Activated CD4-positive, CD25-positive, alpha-beta regulatory T cell treated with anti-CD3 and anti-CD28 coated beads, Interleukin-2, amount 50 U/mL, for 16 hours (primary cell): ENCODE results near the gene SPATA20.

ENCODE experiments used
- DNase-seq: peaks from one replicate; pipeline ENCODE4 v3.0.0-alpha.2; 2020; ENCODE audit warnings: low read depth, low spot score

The SPATA20 gene

DNA sequence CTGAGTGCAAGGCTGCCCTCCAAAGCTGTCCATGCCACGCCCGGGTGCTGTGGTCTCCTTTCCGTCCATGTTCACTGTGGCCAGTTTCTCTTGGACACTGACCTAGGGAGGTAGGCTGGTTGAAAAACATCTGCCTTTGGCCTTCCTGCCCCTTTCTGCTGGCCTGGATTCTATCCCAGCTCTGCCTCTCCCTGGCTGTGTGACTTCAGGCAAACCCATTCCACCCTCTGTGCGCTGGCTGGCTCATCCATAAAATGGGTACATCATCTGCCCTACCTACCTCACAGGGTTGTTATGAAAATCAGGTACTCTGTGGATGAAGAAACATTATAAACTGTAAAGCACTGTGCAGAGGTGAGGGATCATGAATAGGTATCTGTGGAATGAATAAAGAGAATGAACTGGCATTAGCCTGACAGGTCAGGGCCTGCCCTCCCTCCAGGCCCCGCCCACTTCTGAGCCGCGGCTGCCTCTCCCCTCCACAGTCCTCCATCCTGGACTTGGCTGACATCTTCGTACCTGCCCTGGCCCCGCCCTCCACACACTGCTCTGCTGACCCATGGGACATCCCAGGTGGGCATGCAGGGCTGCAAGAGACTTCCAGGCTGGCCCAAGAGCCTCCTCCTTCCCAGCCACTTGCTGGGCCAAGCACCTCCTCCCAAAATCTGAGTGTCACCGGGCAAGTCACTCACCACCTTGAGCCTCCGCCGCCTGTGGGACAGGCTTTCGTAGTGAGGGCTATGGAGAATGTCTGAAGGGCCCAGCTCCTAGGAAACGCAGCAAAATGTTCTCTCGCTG, 7.0 kb upstream of the SPATA20 start:
- DNase-seq: no peak

- no peak for DNase-seq
These were observed 6.2 kb upstream of the SPATA20 start for GRCh38 chr17:50540560-50541401.

- DNase-seq: no peak
These were observed 5.6 kb upstream of the SPATA20 start for GRCh38 chr17:50541402-50541715.

- DNase-seq: peak; percentile 67
These were observed 5.0 kb upstream of the SPATA20 start for GRCh38 chr17:50541716-50542688.

DNA sequence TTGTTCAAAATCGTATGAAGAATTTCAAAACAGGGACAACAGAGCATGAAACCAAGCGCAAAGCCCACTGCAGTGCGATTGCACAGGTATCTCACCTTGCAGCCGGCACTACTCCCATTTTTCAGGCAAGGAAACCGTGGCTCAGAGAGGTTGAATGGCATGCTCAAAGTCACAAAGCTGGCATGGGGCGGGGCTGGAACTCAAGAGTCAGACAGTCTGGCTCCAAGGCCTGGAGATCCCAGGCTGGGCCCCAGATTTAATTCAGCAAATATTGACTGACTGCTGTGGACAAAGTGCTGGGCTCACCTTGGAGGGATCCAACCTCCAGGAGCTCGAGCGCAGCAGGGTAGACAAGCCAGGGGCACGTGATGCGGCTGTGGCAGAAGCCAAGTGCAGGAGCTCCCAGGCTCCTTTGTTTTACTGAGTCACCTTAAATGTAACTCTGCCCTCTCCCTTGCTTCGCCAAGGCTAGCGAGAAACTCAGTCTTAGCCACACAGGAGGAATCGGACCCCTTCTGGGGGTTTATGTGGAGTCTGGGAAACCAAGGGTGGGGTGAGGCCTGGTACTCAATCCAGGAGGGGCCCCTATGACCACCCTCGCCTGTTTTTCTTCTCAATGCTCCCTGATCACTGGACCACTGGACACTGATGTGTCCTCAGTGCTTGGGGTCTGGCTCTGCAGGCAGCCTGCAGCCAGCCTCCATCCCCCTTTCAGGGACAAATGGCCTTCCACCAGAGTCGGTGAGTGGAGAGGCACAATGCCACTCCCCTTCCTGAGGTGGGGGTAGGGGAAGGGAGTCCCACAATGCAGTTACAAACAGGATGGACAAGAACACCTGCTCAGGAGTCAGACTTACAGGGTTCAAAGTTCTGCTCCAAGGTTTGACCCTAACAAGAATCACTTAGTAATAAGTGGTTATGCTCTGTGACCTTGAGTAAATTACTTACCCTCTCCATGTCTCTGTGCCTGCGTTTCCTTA, 3.9 kb upstream of the SPATA20 start:
- no peak for DNase-seq

GRCh38 chr17:50544516-50544915, 2.5 kb upstream of the SPATA20 start:
- DNase-seq: no peak

GRCh38 chr17:50545311-50545710, 1.7 kb upstream of the SPATA20 start:
- no peak for DNase-seq

DNA sequence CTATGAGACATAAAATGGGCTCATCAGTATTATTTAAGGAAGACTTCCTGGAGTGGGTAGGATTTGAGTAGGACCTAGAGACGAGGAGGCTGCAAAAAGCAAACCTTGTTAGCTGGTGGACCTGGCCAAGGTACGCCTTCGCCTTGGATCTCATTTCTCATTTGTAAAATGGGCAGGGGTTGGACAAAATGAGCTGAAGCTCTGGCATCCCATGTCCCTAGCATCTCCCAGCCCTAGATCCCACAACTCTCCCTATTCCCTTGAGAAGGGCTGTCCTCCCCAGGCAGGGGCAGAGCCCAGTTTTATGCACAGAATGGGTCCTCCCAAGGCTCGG, 306 bp upstream of the SPATA20 start:
- no peak for DNase-seq

- DNase-seq: no peak
These were observed 736 bp downstream of the SPATA20 start for GRCh38 chr17:50547736-50548083.

DNA sequence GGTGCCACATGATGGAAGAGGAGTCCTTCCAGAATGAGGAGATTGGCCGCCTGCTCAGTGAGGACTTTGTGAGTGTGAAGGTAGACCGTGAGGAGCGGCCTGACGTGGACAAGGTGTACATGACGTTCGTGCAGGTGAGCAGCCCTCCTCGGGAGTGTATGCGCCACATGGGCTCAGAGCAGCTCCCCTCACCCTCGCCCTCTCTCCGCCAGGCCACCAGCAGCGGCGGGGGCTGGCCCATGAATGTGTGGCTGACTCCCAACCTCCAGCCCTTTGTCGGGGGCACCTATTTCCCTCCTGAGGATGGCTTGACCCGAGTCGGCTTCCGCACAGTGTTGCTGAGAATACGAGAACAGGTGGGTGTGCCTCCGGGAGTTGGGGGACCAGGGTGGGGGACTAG, 1.9 kb downstream of the SPATA20 start:
- no peak for DNase-seq

- no peak for DNase-seq
These were observed 2.4 kb downstream of the SPATA20 start for GRCh38 chr17:50549256-50549941.

GRCh38 chr17:50549969-50550368, 3.0 kb downstream of the SPATA20 start:
- DNase-seq: no peak

- DNase-seq: no peak
These were observed 3.9 kb downstream of the SPATA20 start for GRCh38 chr17:50550661-50551432.

GRCh38 chr17:50551433-50551815, 4.5 kb downstream of the SPATA20 start:
- no peak for DNase-seq

DNA sequence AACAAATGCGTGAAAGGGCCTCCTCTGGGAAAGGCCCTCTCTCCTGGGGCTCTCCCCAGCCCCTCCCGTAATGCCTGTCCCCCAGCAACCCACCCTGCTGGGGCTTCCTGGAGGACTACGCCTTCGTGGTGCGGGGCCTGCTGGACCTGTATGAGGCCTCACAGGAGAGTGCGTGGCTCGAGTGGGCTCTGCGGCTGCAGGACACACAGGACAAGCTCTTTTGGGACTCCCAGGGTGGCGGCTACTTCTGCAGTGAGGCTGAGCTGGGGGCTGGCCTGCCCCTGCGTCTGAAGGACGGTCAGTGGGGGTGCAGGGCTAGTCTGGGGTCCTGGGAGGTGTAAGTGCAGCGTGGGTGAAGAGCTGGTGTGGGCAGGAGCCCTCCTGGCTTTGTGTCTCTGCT, 4.9 kb downstream of the SPATA20 start:
- DNase-seq: no peak

DNA sequence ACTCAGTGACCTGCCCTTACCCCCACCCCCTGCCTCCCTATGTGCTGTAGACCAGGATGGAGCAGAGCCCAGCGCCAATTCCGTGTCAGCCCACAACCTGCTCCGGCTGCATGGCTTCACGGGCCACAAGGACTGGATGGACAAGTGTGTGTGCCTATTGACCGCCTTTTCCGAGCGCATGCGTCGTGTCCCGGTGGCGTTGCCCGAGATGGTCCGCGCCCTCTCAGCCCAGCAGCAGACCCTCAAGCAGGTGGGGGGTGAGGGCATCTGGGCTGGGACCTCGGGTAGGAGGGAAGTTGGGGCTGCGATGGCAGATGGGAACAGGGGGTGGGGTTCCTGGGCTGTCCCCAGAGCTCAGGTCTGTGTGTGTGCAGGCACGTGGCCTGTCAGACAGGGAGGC, 7.2 kb downstream of the SPATA20 start:
- DNase-seq: no peak

- no peak for DNase-seq
These were observed 9.8 kb downstream of the SPATA20 start for GRCh38 chr17:50556803-50557202.

GRCh38 chr17:50557630-50558029, 10.7 kb downstream of the SPATA20 start:
- no peak for DNase-seq

GRCh38 chr17:50558091-50558490, 11.1 kb downstream of the SPATA20 start:
- DNase-seq: no peak

DNA sequence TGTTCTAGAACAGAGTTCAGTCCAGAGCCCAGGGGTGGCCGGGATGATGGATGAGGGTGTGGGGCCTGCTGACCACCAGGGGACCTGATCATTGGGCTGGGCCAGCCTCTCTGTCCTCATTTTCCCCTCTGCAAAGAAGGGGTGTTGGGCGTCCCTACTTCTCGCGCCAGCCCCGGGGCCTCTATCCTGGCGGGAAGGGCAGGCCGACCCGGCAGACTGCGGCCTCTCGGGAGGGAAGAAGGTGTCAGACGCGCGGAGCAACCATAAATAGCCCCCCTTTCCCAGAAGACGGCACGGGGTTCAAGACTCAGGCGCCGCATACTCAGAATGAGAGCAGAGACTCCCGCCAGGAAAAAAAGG, 11.6 kb downstream of the SPATA20 start:
- DNase-seq: no peak
